Stomach (tissue), 4 donors: ENCODE measurements around the gene LMTK2.

Experiments
- CTCF ChIP-seq, 7 experiments: fragments of 450-650 bp in 4 of 7; fragments of 200-600 bp in 3 of 7; sonication (generic) in 3 of 7; IDR thresholded peaks; one replicate each; pipeline ENCODE4 v1.5.1; 2016 to 2019; ENCODE audit warnings: antibody characterized with exemption in 7 of 7, control low read depth in 2 of 7, mild to moderate bottlenecking in 1 of 7
- POLR2A ChIP-seq, 4 donors: fragments of 450-650 bp; IDR thresholded peaks; one replicate each; pipeline ENCODE4 v1.6.1; 2016; ENCODE audit warnings: antibody characterized with exemption in 4 of 4, control low read depth in 2 of 4, mild to moderate bottlenecking in 1 of 4, moderate library complexity in 1 of 4

- TF ChIP-seq POLR2A (IDR thresholded peaks at IDR 0.05) (no peak), CTCF (IDR thresholded peaks at IDR 0.05) (no peak)
These were observed 3.8 kb downstream of the LMTK2 start for GRCh38 chr7:98110249-98111022.
